Measurements from ENCODE around the gene INPP5D.

INPP5D gene

DNA sequence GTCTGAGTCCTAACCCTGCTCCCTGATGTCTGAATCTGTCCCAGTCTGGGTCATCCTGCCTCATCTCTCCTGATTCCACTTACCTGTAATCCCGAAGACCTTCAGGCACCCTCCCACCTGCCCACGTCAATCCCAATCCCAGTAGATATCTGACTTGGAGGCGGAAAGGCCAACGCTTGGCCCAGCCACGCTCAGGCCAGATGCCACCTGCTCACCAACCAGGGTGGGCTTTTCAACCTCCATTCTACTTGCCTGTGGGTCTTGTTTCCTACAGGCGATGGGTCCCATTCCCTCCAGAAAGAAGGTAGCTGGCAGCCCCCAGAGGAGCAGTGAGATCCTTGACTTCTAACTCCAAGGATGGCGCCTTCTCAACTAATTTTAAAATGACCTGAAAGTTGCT lies 59.7 kb downstream of the INPP5D start:
- H3K4ac ChIP-seq (ENCODE audit: low read length) = no peak overlapping the region
- H3K79me1 ChIP-seq (ENCODE audit: low read depth, low read length) = peaks cover 3% of the 10 kb centered on the region
- H3K18ac ChIP-seq (ENCODE audit: low read length) = no peak overlapping the region
- H2BK12ac ChIP-seq (ENCODE audit: low read length) = no peak overlapping the region
- no peak overlapping the region for H4K91ac ChIP-seq (ENCODE audit: low read depth, low read length, poor library complexity)
- WGBS, 2 donors (ENCODE audit: extremely low coverage in 2 of 2, insufficient read length in 2 of 2, insufficient replicate concordance in 1 of 2) = no CpG with 5 or more reads among the region's 7 CpGs
- no peak for DNase-seq (ENCODE audit: low spot score)
- H3K4me1 ChIP-seq (ENCODE audit: control insufficient read depth in 2 of 2, insufficient read depth in 1 of 2, low read depth in 1 of 2, low read length in 2 of 2) = no peaks in the 10 kb centered on the region
- no peak overlapping the region for H2AFZ ChIP-seq (ENCODE audit: low read length)
- no peak overlapping the region for H3K9ac ChIP-seq (ENCODE audit: low read depth, low read length, poor library complexity)
- H3K9me3 ChIP-seq (replicated peaks in 1 of 2; ENCODE audit: control insufficient read depth in 2 of 2, insufficient read depth in 1 of 2, low read depth in 1 of 2, low read length in 2 of 2) = no peaks in the 10 kb centered on the region
- H3K14ac ChIP-seq (ENCODE audit: low read length) = no peak overlapping the region
- H4K8ac ChIP-seq (ENCODE audit: low read depth, low read length) = no peak overlapping the region
- H3K27me3 ChIP-seq (ENCODE audit: control insufficient read depth in 3 of 3, insufficient read depth in 3 of 3, low read depth in 1 of 3, low read length in 3 of 3) = peaks cover 0 to 3% (median 0%) of the 10 kb centered on the region in 3 experiments
- no peak overlapping the region for H3K4me2 ChIP-seq (ENCODE audit: insufficient read depth, low read length, poor library complexity, severe bottlenecking)
- no peak overlapping the region for H2BK5ac ChIP-seq (ENCODE audit: low read length)
- H3K4me3 ChIP-seq (ENCODE audit: low read length in 2 of 2) = no peak overlapping the region
- no peaks in the 10 kb centered on the region for H3K36me3 ChIP-seq (replicated peaks in 1 of 2; ENCODE audit: control insufficient read depth in 2 of 2, insufficient read depth in 2 of 2, low read length in 2 of 2)
- no peak overlapping the region for H2AK5ac ChIP-seq (ENCODE audit: low read depth, low read length)
- no peak overlapping the region for H2BK120ac ChIP-seq (ENCODE audit: low read depth, low read length)
- H2BK15ac ChIP-seq (ENCODE audit: low read length) = no peak overlapping the region
- H3K27ac ChIP-seq (replicated peaks; ENCODE audit: low read length) = no peak overlapping the region
- H3K23ac ChIP-seq (ENCODE audit: low read depth, low read length, poor library complexity) = no peak overlapping the region

DNA sequence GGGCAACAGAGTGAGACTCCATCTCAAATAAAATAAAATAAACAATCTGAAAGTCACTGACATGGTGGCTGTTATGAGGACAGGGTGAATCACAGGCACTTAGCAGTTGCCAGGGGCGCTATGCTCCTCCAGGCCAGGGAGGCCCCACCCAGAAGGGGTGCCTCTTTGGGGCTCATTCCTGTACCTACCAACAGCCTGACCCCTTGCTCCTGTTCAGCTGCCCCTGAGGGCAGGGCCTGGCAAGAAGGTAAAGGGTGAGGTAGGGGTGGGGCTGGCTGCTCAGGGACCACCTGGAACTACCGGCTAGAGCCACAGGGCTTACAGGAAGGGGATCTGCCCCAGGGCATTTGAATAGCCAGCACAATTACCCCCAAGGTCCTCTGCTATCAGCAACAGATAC lies 60.3 kb downstream of the INPP5D start:
- H4K91ac ChIP-seq (ENCODE audit: low read depth, low read length, poor library complexity) = no peak overlapping the region
- no CpG with 5 or more reads among the region's 2 CpGs for WGBS, 2 donors (ENCODE audit: extremely low coverage in 2 of 2, insufficient read length in 2 of 2, insufficient replicate concordance in 1 of 2)
- peaks cover 3% of the 10 kb centered on the region for H3K79me1 ChIP-seq (ENCODE audit: low read depth, low read length)
- no peak overlapping the region for H2AFZ ChIP-seq (ENCODE audit: low read length)
- H2BK5ac ChIP-seq (ENCODE audit: low read length) = peak overlapping the region; percentile 87
- no peak overlapping the region for H3K23ac ChIP-seq (ENCODE audit: low read depth, low read length, poor library complexity)
- H2BK120ac ChIP-seq (ENCODE audit: low read depth, low read length) = no peak overlapping the region
- no peak for DNase-seq (ENCODE audit: low spot score)
- H3K27me3 ChIP-seq (ENCODE audit: control insufficient read depth in 3 of 3, insufficient read depth in 3 of 3, low read depth in 1 of 3, low read length in 3 of 3) = peaks cover 0 to 2% (median 0%) of the 10 kb centered on the region in 3 experiments
- H3K4me2 ChIP-seq (ENCODE audit: insufficient read depth, low read length, poor library complexity, severe bottlenecking) = no peak overlapping the region
- no peak overlapping the region for H2AK5ac ChIP-seq (ENCODE audit: low read depth, low read length)
- H3K14ac ChIP-seq (ENCODE audit: low read length) = no peak overlapping the region
- no peak overlapping the region for H3K27ac ChIP-seq (replicated peaks; ENCODE audit: low read length)
- no peaks in the 10 kb centered on the region for H3K4me1 ChIP-seq (ENCODE audit: control insufficient read depth in 2 of 2, insufficient read depth in 1 of 2, low read depth in 1 of 2, low read length in 2 of 2)
- H3K4ac ChIP-seq (ENCODE audit: low read length) = no peak overlapping the region
- H2BK15ac ChIP-seq (ENCODE audit: low read length) = no peak overlapping the region
- no peak overlapping the region for H3K9ac ChIP-seq (ENCODE audit: low read depth, low read length, poor library complexity)
- H3K4me3 ChIP-seq (ENCODE audit: low read length in 2 of 2) = no peak overlapping the region
- no peak overlapping the region for H4K8ac ChIP-seq (ENCODE audit: low read depth, low read length)
- H3K9me3 ChIP-seq (replicated peaks in 1 of 2; ENCODE audit: control insufficient read depth in 2 of 2, insufficient read depth in 1 of 2, low read depth in 1 of 2, low read length in 2 of 2) = no peaks in the 10 kb centered on the region
- no peak overlapping the region for H2BK12ac ChIP-seq (ENCODE audit: low read length)
- no peaks in the 10 kb centered on the region for H3K36me3 ChIP-seq (replicated peaks in 1 of 2; ENCODE audit: control insufficient read depth in 2 of 2, insufficient read depth in 2 of 2, low read length in 2 of 2)
- no peak overlapping the region for H3K18ac ChIP-seq (ENCODE audit: low read length)

DNA sequence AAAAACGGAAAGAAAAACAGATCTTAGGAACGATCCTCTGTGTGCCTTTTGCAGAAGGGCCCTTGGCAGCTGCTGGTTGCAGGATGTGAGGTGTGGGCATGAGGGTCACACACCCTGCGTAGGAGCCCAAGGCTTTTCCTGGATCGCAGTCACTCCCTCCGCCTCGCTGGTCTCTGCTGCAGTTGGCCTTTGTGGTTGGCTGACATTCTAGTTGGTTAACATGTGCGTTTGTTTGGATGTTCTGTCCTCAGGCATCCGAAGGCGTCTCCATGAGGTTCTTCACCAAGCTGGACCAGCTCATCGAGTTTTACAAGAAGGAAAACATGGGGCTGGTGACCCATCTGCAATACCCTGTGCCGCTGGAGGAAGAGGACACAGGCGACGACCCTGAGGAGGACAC lies 61.7 kb downstream of the INPP5D start:
- peak overlapping the region; percentile 72 for H3K18ac ChIP-seq (ENCODE audit: low read length)
- no peak overlapping the region for H2BK12ac ChIP-seq (ENCODE audit: low read length)
- DNase-seq (ENCODE audit: low spot score) = no peak

DNA sequence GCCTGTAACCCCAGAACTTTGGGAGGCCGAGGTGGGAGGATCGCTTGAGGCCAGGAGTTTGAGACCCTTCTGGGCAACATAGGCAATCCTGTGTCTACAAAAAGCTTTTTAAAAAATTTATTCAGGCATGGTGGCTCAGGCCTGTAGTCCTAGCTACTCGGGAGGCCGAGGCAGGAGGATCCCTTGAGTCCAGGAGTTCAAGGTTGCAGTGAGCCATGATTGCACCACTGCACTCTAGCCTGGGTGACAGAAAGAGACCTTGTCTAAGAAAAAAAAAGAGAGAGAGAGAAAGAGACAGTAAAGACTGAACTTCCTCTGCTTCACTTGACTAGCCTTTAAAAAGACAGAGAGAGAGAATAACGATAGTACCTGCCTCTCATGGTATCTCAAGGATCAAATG lies 62.4 kb downstream of the INPP5D start:
- Histone ChIP-seq H2BK12ac (ENCODE audit: low read length) (no peak overlapping the region), H4K8ac (ENCODE audit: low read depth, low read length) (no peak overlapping the region), H3K27me3 (ENCODE audit: control insufficient read depth in 3 of 3, insufficient read depth in 3 of 3, low read depth in 1 of 3, low read length in 3 of 3) (peaks cover 0 to 4% (median 0%) of the 10 kb centered on the region in 3 experiments), H2AK5ac (ENCODE audit: low read depth, low read length) (no peak overlapping the region), H3K27ac (replicated peaks; ENCODE audit: low read length) (no peak overlapping the region), H2BK5ac (ENCODE audit: low read length) (no peak overlapping the region), H3K9me3 (replicated peaks in 1 of 2; ENCODE audit: control insufficient read depth in 2 of 2, insufficient read depth in 1 of 2, low read depth in 1 of 2, low read length in 2 of 2) (no peaks in the 10 kb centered on the region), H3K4ac (ENCODE audit: low read length) (no peak overlapping the region), H2AFZ (ENCODE audit: low read length) (no peak overlapping the region), H3K4me1 (ENCODE audit: control insufficient read depth in 2 of 2, insufficient read depth in 1 of 2, low read depth in 1 of 2, low read length in 2 of 2) (no peaks in the 10 kb centered on the region), H3K14ac (ENCODE audit: low read length) (no peak overlapping the region), H2BK15ac (ENCODE audit: low read length) (no peak overlapping the region), H3K36me3 (replicated peaks in 1 of 2; ENCODE audit: control insufficient read depth in 2 of 2, insufficient read depth in 2 of 2, low read length in 2 of 2) (no peaks in the 10 kb centered on the region), H3K18ac (ENCODE audit: low read length) (no peak overlapping the region), H3K79me1 (ENCODE audit: low read depth, low read length) (peaks cover 3% of the 10 kb centered on the region), H4K91ac (ENCODE audit: low read depth, low read length, poor library complexity) (no peak overlapping the region), H3K9ac (ENCODE audit: low read depth, low read length, poor library complexity) (no peak overlapping the region), H2BK120ac (ENCODE audit: low read depth, low read length) (no peak overlapping the region), H3K4me2 (ENCODE audit: insufficient read depth, low read length, poor library complexity, severe bottlenecking) (no peak overlapping the region), H3K23ac (ENCODE audit: low read depth, low read length, poor library complexity) (no peak overlapping the region), H3K4me3 (ENCODE audit: low read length in 2 of 2) (no peak overlapping the region)
- WGBS, 2 donors (ENCODE audit: extremely low coverage in 2 of 2, insufficient read length in 2 of 2, insufficient replicate concordance in 1 of 2) = no CpG with 5 or more reads among the region's 5 CpGs
- DNase-seq (ENCODE audit: low spot score) = no peak

More for the DNA sequence above, 61.7 kb downstream of the INPP5D start:
- Histone ChIP-seq H2BK15ac (ENCODE audit: low read length) (peak overlapping the region; percentile 11), H2AFZ (ENCODE audit: low read length) (no peak overlapping the region), H4K8ac (ENCODE audit: low read depth, low read length) (no peak overlapping the region), H3K9ac (ENCODE audit: low read depth, low read length, poor library complexity) (peak overlapping the region; percentile 16), H3K27ac (replicated peaks; ENCODE audit: low read length) (no peak overlapping the region), H3K36me3 (replicated peaks in 1 of 2; ENCODE audit: control insufficient read depth in 2 of 2, insufficient read depth in 2 of 2, low read length in 2 of 2) (no peaks in the 10 kb centered on the region), H3K4ac (ENCODE audit: low read length) (no peak overlapping the region), H2BK5ac (ENCODE audit: low read length) (no peak overlapping the region), H3K27me3 (ENCODE audit: control insufficient read depth in 3 of 3, insufficient read depth in 3 of 3, low read depth in 1 of 3, low read length in 3 of 3) (peaks cover 0 to 1% (median 0%) of the 10 kb centered on the region in 3 experiments), H2AK5ac (ENCODE audit: low read depth, low read length) (peak overlapping the region; percentile 1), H3K14ac (ENCODE audit: low read length) (no peak overlapping the region), H3K4me3 (ENCODE audit: low read length in 2 of 2) (no peak overlapping the region), H3K79me1 (ENCODE audit: low read depth, low read length) (peaks cover 3% of the 10 kb centered on the region), H4K91ac (ENCODE audit: low read depth, low read length, poor library complexity) (no peak overlapping the region), H3K9me3 (replicated peaks in 1 of 2; ENCODE audit: control insufficient read depth in 2 of 2, insufficient read depth in 1 of 2, low read depth in 1 of 2, low read length in 2 of 2) (no peaks in the 10 kb centered on the region), H2BK120ac (ENCODE audit: low read depth, low read length) (no peak overlapping the region), H3K4me2 (ENCODE audit: insufficient read depth, low read length, poor library complexity, severe bottlenecking) (no peak overlapping the region), H3K4me1 (ENCODE audit: control insufficient read depth in 2 of 2, insufficient read depth in 1 of 2, low read depth in 1 of 2, low read length in 2 of 2) (no peaks in the 10 kb centered on the region), H3K23ac (ENCODE audit: low read depth, low read length, poor library complexity) (no peak overlapping the region)
- no CpG with 5 or more reads among the region's 13 CpGs for WGBS, 2 donors (ENCODE audit: extremely low coverage in 2 of 2, insufficient read length in 2 of 2, insufficient replicate concordance in 1 of 2)

Data from neuronal stem cell (in vitro differentiated cells).